ENCODE data around the gene HSPA1A.
A peak's percentile ranks its signal among the peaks of the same experiment; 100 is the strongest.
"Not testable (repeated sequence)": the region's sequence is repeated elsewhere in the genome, so short reads cannot be mapped to it uniquely, and the experiment has no call there.

The HSPA1A gene

DNA sequence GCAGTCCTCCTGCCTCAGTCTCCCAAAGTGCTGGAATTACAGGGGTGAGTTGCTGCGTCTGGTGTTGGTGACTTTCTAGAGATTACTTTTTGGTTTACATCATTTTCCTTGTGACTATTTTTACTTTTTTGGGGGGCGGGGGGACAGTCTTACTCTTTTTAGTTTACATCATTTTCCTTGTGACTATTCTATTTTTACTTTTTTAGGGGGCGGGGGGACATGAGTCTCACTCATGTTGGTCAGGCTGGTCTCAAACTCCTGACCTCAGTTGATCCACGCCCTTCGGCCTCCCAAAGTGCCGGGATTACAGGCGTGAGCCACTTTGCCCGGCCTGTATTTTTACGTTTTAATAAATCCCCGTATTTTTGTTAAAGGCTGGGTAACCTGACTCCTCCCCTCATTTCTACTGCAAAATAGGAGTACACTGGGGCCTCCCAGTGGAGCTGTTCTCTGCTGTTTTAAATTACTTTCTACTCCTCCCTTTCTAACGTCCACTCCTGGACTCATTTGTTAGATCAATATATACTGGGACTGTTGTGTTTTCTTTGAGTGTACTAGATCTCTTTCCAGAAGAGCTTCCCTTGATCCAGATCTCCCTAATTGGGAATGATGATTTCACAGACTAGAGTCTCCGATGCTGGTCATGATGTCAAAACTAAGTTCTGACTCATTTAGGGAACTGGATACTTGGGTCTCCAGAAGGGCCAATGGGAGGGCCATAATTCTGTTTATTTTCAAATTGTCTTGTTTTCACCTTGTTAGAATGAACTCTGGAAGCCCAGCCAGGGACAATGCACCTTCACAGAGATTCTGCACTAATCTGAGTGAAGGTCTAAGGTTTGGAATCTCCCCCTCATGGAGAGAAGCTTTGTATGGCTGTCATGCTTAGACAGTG lies 21.4 kb downstream of the HSPA1A start:
- no peak for DNase-seq

DNA sequence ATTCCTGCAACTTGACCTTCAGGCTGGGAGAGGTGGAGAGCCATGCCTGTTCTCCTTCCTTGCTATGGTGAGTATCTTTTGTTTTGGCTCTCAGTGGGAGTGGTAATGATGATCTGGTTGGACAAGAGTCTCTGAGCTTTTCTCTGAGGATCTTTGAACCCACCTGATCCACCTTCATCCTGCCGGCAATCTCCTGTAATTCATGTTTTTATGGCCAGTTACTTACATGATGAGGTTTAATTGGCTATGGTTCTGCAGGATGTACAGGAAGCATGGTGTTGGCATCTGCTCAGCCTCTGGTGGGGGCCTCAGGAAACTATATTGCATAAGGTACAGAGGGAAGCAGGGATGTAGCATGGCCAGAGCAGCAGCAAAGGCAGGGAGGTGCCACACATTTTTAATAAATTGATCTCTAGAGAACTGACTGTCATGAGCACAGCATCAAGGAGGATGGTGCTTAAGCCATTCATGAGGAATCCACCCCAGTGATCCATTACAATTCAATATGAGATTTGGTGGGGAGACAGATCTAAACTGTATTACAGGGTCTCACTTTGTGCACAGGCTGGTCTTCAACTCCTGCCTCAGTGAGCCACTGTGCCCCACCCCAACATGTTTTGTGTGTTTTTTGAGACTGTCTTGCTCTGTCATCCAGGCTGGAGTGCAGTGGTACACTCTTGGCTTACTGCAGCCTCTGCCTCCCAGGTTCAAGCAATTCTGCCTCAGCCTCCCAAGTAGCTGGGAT lies 22.2 kb downstream of the HSPA1A start:
- DNase-seq = no peak

DNA sequence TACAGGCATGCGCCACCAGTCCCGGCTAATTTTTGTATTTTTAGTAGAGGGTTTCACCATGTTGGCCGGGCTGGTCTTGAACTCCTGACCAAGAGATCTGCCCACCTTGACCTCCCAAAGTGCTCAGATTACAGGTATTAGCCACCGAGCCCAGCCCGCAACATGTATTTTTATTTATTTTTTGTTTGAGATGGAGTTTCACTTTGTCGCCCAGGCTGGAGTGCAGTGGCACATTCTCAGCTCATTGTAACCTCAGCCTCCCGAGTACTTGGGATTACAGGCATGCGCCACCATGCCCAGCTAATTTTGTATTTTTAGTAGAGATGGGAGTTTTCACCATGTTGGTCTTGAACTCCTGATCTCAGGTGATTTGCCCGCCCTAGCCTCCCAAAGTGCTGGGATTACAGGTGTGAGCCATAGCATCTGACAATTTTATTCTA lies 22.8 kb downstream of the HSPA1A start:
- not testable (repeated sequence) for DNase-seq

DNA sequence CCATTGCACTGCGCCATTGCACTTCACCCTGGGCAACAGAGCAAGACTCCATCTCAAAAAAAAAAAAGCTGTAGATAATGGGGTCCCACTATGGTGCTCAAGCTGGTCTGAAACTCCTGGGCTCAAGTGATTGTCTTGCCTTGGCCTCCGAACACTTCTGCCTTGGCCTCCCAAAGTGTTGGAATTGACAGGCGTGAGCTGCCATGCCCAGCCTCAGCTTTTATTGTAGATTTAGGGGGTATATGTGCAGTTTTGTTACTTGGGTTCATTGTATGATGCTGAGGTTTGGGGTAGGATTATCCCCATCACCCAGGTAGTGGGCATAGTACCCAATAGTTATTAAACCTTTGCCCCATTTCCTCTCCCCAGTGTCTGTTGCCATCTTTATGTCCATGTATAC lies 23.6 kb downstream of the HSPA1A start:
- DNase-seq = no peak

DNA sequence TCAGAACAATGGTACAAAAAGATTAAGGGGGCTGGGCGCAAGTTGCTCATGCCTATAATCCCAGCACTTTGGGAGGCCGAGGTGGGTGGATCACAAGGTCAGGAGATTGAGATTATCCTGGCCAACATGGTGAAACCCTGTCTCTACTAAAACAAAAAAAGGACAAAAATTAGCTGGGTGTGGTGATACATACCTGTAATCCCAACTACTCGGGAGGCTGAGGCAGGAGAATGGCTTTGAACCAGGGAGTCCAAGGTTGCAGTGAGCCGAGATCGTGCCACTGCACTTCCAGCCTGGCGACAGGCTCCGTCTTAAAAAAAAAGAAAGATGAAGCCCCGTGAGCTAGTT lies 24.4 kb downstream of the HSPA1A start:
- not testable (repeated sequence) for DNase-seq

DNA sequence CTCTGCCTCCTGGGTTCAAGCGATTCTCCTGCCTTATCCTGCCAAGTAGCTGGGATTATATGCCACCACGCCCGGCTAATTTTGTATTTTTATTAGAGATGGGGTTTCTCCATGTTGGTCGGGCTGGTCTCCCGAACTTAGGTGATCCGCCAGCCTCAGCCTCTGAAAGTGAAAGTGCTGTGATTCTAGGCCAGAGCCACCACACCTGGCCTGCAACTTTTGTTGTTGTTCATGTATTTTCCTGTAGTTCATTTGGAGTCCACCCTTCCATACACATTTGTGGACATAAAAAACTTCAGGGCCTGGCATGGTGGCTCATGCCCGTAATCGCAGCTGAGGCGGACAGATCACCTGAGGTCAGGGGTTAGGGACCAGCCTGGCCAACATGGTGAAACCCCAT lies 26.7 kb downstream of the HSPA1A start:
- DNase-seq = no peak

DNA sequence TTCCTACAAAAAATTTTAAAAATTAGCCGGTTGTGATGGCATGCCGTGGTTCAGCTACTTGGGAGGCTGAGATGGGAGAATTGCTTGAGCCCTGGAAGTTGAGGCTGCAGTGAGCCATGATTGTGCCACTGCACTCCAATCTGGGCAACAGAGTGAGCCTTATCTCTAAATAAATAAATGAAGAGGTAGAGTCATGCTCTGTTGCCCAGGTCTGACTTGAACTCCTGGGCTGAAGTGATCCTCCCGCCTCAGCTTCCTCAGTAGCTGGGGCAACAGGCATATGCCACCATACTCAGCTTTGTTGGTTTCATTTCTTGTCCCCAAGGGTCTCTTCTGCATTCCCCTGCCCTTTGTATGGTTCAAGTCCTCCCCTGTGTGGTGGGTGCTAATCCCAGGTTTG lies 29.2 kb downstream of the HSPA1A start:
- DNase-seq = no peak

DNA sequence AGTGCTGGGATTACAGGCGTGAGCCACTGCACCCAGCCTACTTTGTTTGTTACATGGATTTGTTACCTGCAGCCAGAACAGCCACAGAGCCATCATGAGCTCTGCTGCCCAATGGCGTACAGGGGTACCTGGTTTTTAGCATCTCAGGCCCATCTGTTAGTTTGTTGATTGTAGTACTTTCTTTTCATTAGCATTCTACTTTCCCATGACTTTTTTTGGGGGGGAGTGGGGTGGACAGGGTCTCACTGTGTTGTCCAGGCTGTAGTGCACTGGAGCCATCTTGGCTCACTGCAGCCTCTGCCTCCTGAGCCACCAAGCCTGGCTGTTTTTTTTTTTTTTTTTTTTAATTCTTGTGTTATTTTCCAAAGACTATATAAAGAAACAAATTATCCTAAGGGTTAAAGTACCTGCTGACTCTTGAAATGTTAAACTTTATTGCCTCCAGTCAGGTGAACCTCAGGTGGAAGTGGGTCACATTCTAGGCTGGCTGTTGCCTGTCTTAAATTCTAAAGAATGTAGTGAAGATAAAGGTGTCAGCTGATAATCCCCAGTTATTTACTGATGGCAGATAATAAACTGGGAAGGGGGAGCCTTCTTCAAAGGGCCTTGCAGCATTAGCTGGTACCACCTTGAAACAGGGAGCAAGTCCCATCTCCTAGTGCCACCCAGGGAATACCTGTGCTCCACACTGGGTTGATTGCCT lies 32.1 kb downstream of the HSPA1A start:
- DNase-seq = no peak

DNA sequence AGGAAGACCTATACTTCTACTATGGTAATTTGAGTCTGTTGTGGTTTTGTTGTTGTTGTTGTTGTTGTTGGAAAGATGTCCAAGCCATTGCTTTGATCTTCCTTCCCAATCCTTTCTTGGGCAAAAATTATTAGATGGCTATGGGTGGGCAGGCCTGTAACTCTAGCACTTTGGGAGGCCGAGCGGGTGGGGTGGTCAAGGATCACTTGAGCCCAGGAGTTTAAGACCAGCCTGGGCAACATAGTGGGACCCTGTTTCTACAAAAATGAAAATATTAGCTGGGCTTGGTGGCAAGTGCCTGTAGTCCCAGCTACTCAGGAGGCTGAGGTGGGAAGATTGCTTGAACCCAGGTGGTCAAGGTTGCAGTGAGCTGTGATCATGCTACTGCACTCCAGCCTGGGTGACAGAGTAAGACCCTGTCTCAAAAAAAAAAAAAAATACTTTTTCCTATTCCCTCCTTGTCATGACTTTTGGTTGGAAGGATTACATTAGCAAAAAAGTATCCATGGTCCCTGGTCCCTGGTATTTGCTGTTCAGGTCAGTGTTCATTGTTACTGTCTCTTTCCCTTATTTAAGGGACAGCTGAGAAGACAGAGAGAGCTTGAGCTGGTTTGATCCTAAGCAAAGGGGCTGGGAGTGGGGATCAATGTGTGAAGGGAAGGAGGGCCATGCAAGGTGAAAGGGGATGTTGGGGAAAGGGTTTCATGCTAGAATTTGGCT lies 35.6 kb downstream of the HSPA1A start:
- no peak for DNase-seq

DNA sequence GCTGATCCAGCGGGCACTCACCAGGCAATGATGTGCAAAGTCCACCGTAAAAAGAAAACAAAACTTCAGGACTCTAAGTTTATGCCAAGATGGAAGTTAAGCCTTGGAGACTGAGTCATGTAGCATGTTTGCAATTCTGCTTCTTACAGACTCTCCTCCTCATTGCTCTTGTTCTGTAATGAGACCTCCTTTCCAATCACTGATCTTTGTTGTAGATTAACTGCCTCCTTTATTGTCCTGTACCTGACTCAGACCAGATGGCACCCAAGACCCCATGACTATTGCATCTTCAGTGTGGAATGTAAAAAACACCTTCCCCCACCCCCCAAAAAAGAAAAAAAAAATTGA lies 36.1 kb downstream of the HSPA1A start:
- no peak for DNase-seq

DNA sequence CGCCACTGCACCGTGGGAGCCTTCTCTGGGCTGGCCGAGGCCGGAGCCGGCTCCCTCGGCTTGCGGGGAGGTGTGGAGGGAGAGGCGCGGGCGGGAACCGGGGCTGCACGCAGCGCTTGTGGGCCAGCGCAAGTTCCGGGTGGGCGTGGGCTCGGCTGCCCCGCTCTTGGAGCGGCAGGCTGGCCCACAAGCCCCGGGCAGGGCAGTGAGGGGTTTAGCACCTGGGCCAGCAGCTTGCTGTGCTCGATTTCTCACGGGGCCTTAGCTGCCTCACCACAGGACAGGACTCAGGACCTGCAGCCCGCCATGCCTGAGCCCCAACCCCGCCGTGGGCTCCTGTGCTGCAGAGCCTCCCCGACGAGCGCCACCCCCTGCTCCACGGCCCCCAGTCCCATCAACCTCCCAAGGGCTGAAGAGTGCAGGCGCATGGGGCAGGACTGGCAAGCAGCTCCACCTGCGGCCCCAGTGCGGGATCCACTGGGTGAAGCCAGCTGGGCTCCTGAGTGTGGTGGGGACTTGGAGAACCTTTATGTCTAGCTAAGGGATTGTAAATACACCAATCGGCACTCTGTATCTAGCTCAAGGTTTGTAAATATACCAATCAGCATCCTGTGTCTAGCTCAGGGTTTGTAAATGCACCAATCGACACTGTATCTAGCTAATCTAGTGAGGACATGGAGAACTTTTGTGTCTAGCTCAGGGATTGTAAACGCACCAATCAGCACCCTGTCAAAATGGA lies 36.8 kb downstream of the HSPA1A start:
- not testable (repeated sequence) for DNase-seq

DNA sequence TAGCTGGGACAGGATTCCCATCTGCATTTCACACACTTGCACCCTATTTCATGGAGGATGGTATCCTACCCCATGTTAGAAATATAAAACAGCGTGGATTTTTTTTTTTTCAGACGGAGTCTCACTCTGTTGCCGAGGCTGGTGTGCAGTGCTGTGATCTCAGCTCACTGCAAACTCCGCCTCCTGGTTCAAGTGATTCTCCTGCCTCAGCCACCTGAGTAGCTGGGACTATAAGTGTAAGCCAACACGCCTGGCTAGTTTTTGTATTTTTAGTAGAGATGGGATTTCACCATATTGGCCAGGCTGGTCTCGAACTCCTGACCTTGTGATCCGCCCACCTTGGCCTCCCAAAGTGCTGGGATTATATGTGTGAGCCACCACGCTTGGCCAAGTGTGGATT lies 42.4 kb downstream of the HSPA1A start:
- DNase-seq = not testable (repeated sequence)

DNA sequence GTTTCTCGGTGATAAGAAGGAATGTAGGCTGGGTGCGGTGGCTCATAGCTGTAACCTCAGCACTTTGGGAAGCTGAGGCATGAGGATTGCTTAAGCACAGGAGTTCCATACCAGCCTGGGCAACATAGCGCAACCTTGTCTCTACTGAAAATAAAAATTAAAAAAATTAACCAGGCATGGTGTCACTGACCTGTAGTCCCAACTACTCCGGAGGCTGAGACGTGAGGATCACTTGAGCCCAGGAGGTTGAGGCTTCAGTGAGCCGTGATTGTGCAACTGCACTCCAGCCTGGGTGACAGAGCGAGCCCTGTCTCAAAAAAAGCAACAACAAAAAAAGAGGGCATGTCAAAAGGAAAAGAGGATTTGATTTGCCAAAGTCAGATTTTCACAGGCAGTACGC lies 43.4 kb downstream of the HSPA1A start:
- DNase-seq = no peak

DNA sequence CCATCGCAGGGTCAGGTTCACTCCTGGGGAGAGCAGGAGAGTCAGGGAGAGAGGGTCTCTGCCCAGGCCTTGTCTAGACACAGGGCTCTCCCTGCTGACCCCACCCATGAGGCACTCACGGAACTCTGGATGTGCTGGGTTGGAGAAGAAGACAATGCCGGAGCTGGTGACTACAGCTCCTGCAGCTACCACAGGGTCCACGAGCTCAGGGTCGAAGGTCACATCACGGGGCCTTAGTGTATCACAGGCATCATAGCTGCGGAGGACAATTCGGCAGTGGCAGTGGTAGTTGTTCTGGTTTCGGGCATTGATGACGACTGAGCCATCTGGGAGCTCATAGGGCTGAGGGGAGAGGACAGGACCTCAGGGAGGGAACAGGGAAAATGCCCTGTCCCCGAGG lies 44.6 kb downstream of the HSPA1A start:
- DNase-seq = no peak

DNA sequence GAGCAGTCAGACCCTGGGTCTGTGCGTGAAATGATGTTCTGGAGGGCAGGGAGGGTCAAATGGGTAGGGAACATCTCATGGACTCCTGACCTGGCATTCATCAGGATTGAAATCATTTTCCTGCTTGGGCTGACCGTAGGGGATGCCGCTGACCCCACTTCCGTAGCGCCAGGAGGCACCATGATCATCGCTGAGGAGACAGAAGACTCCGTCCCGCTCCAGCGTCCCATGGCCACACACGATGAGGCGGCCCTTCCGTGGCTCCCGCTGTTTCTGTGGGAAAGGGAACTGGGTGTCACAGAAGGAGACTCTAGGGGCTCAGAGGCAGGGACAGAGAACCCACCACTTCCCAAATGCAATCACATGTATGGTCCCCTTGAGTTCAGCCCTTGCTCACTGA lies 45.0 kb downstream of the HSPA1A start:
- no peak for DNase-seq

DNA sequence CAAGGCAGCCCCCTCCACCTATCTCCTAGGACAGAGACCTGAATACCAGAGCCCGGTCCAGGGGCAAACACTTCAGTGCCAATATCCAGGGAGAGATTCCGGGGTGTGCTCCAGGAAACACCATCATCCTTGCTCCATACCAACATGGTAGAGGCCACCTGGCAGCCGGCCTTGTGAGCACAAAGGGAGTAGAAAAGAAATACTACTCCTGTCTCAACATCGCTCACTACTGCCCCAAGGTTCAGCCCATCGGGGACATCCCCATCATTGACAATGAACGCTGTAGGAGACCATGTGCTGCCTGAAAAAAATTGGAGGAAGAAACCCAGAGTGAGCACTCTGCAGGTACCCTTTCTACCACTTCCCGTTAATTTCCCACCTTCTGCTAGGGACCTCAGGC lies 45.8 kb downstream of the HSPA1A start:
- no peak for DNase-seq

DNA sequence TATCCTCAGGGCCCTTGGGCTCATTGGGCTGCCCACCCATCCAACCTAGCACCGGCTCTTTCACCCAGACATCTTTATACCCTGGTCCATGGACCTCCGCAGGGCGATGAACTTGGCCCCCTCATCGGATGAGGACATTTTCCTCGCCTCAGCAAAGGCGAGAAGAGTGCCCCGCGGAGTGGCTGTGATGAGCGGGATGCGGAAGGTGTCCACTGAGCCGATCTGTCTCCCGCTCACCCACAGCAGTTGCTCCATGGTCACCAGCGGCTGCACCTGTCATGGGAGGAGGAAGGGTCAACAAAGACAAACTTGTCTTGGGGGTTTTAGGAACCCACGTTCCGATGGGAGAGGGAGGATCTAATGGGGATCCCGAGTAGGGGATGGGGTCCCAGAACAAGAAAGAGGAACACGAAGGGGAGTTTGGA lies 46.6 kb downstream of the HSPA1A start:
- DNase-seq = no peak

DNA sequence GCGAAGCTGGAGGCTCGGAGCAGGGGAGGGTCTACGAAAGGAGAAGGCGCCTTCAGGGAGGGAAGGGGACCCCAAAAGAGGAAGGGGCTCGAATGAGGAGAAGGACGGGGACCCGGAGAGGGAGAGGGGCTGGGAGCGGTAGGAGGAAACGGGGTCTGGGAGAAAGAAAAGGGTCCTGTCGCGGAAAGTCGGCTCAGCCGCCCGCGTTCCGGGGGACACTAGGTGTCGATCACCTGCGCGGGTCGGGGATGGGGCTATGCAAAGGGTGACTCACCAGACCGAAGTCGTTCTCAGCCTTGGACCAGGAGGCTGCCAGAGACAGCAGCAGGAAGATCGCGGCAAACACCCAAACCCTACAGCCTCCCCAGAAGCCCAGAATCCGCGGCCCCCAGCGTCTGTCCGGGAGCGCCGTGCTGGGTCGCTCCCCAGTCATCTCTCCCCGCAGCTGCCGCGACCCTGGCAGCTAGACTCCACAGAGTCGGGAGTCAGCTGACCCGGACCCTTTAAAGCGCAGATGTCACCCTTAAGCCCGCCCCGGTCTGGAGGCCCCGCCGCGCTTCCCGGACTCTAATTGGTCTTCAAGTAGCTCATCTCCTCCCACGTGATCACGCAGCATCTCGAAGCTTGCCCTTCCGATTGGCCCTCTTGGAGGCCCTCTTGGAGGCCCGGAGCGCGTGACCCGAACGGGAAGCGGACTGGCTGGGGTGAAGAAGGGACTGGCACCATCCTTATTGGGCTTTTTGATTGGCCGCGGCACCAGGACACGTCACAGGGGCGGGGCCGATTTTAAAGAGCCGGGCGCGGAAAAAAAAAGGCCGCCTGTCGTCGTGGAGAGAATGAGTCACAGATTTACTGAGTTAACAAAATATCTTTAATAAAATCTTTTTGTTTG lies 47.2 kb downstream of the HSPA1A start, which contains the start of gene NEU1:
TSS of gene NEU1 (minus strand) at position 478 of the 892 bp plus-strand sequence. CDS start at position 433, 45 bp downstream.
- peak; percentile 98 for DNase-seq

DNA sequence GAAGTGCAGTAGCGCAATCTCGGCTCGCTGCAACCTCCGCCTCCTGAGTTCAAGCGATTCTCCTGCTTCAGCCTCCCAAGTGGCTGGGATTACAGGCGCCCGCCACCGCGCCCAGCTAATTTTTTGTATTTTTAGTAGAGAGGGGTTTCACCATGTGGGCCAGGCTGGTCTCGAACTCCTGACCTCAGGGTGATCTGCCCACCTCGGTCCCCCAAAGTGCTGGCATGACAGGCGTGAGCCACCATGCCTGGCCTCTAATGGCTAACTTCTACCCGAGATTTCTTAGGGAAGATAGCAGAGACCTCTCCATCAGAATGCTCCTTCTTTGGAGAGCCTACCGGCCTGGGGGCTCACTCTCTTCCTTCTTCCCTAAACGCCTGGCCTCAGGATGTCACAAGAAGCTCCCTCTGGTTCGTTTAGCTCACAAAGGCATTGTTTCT lies 48.8 kb downstream of the HSPA1A start:
- DNase-seq = not testable (repeated sequence)

DNA sequence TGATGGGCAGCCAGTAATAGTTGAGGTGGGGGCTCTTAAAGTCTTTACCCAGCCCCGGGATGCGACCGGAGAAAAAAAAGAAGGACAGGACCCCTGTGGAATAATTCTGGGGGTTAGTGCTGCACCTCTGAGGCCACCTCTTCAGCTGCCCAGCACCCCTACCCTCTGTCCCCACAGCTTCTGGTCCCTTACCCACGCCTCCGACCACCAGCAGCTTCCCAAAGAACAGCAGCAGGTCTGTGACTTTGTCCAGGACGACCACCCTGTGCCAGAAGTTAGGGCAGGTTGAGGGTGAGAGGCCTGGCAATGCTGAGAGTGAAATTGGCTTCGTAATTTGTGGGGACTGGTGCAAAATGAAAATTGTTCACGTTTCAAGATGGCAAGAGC lies 49.5 kb downstream of the HSPA1A start:
- no peak for DNase-seq

Data from NCI-H1092 treated with DMSO at 0.1 percent for 48 hours (cell line).